DND-41 (cell line): ENCODE results near the gene XRN2.

Experiments used
- ATAC-seq: fragments of 200-7000 bp; cut with Tn5 transposase; 3 replicates; pipeline ENCODE4 v1.9.1; 2021; ENCODE audit warnings: low read depth; ENCODE audit not compliant: insufficient read depth
- DNase-seq: peaks from one replicate; pipeline ENCODE4 v3.0.0-alpha.2; 2020
- H2AFZ ChIP-seq: 2 replicates; pipeline ENCODE4 v1.6.0; 2012; ENCODE audit warnings: low read depth, low read length
- H3K27ac ChIP-seq: 2 replicates; pipeline ENCODE4 v1.5.1; 2012; ENCODE audit warnings: low read length, inconsistent platforms
- H3K27me3 ChIP-seq: fragments of 200-600 bp; sonication (generic); 2 replicates; pipeline ENCODE4 v1.6.0; 2012; ENCODE audit warnings: low read length, mild to moderate bottlenecking, inconsistent platforms; ENCODE audit not compliant: insufficient read depth, poor library complexity
- H3K36me3 ChIP-seq: 2 replicates; pipeline ENCODE4 v1.5.1; 2012; ENCODE audit warnings: low read length, inconsistent platforms; ENCODE audit not compliant: insufficient read depth
- H3K4me1 ChIP-seq: 2 replicates; pipeline ENCODE4 v1.5.1; 2012; ENCODE audit warnings: mild to moderate bottlenecking, low read length; ENCODE audit not compliant: insufficient read depth
- H3K4me2 ChIP-seq: 2 replicates; pipeline ENCODE4 v1.6.0; 2012; ENCODE audit warnings: mild to moderate bottlenecking, moderate library complexity, low read length, inconsistent platforms; ENCODE audit not compliant: insufficient read depth
- H3K4me3 ChIP-seq, 2 experiments: fragments of 200-600 bp in 1 of 2; shearing (Covaris generic) in 1 of 2; 2 replicates each; pipeline ENCODE4 v1.5.1; 2012 to 2016; ENCODE audit warnings: inconsistent platforms in 2 of 2, low read length in 2 of 2, mild to moderate bottlenecking in 2 of 2, low read depth in 1 of 2, moderate library complexity in 1 of 2
- H3K79me2 ChIP-seq: 2 replicates; pipeline ENCODE4 v1.6.0; 2012; ENCODE audit warnings: low read length, inconsistent platforms; ENCODE audit not compliant: insufficient read depth
- H3K9ac ChIP-seq: 2 replicates; pipeline ENCODE4 v1.6.0; 2012; ENCODE audit warnings: low read depth, mild to moderate bottlenecking, inconsistent platforms, low read length, moderate library complexity
- H3K9me3 ChIP-seq: 2 replicates; pipeline ENCODE4 v1.5.1; 2012; ENCODE audit warnings: low read length, moderate library complexity, mild to moderate bottlenecking, inconsistent platforms; ENCODE audit not compliant: insufficient read depth, severe bottlenecking
- H4K20me1 ChIP-seq: 2 replicates; pipeline ENCODE4 v1.6.0; 2012; ENCODE audit warnings: low read length; ENCODE audit not compliant: insufficient read depth
- EZH2 ChIP-seq: IDR thresholded peaks from 3 replicates; pipeline ENCODE4 v1.6.1; 2012; ENCODE audit warnings: borderline replicate concordance, low read depth, mild to moderate bottlenecking, moderate library complexity, low read length, inconsistent platforms; ENCODE audit not compliant: severe bottlenecking
- TF ChIP-seq, protein P1 (sequence below): IDR thresholded peaks from 2 replicates; pipeline ENCODE4 v1.5.1; 2012; ENCODE audit warnings: borderline replicate concordance, low read length, moderate library complexity, mild to moderate bottlenecking; ENCODE audit not compliant: poor library complexity, severe bottlenecking; ENCODE audit errors: extremely low read depth

The XRN2 gene

DNA sequence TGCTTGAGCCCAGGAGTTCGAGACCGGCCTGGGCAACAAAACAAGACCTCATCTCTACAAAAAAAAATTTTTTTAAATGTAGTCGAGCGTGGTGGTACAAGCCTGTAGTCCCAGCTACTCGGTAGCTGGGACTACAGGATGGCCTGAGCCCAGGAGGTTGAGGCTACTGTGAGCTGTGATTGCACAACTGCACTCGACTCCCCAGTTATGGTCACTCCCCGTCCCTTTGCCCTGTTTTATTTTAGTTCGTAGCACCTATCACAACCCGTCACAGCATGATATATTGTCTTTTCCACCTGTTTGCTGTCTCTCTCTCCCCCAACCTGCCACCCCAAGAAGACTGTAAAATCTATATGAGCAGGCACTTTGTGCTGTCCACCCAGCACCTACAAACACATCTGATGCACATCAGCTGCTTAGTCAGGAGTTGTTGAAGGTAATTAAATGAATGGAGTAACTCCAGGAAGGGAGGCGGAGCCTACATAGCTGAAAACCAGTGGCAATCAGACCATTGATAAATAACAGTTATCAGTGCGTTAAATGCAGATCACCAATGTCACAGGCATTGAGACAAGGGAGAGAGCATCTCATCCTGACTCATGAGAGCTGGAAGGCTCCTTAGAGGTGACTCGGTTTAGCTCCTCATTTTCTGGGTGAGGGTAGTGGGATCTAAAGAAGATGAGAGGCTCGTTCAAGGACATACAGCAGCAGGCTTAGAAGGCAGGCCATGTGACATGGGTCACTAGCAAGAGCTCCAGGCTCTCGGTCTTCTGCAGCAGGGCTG lies 14.4 kb upstream of the XRN2 start:
- Histone ChIP-seq H2AFZ (no peak overlapping the region), H3K9ac (no peak overlapping the region), H3K27ac (no peak overlapping the region), H3K79me2 (no peaks in the 10 kb centered on the region), H3K4me3 (no peak overlapping the region), H3K27me3 (peaks cover 7% of the 10 kb centered on the region), H3K36me3 (no peaks in the 10 kb centered on the region), H4K20me1 (no peaks in the 10 kb centered on the region), H3K4me1 (no peaks in the 10 kb centered on the region), H3K4me2 (no peak overlapping the region), H3K9me3 (no peaks in the 10 kb centered on the region)
- ATAC-seq (no peak), DNase-seq (no peak)
- TF ChIP-seq, protein P1, sequence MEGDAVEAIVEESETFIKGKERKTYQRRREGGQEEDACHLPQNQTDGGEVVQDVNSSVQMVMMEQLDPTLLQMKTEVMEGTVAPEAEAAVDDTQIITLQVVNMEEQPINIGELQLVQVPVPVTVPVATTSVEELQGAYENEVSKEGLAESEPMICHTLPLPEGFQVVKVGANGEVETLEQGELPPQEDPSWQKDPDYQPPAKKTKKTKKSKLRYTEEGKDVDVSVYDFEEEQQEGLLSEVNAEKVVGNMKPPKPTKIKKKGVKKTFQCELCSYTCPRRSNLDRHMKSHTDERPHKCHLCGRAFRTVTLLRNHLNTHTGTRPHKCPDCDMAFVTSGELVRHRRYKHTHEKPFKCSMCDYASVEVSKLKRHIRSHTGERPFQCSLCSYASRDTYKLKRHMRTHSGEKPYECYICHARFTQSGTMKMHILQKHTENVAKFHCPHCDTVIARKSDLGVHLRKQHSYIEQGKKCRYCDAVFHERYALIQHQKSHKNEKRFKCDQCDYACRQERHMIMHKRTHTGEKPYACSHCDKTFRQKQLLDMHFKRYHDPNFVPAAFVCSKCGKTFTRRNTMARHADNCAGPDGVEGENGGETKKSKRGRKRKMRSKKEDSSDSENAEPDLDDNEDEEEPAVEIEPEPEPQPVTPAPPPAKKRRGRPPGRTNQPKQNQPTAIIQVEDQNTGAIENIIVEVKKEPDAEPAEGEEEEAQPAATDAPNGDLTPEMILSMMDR: no peak
- no peak for TF ChIP-seq EZH2

DNA sequence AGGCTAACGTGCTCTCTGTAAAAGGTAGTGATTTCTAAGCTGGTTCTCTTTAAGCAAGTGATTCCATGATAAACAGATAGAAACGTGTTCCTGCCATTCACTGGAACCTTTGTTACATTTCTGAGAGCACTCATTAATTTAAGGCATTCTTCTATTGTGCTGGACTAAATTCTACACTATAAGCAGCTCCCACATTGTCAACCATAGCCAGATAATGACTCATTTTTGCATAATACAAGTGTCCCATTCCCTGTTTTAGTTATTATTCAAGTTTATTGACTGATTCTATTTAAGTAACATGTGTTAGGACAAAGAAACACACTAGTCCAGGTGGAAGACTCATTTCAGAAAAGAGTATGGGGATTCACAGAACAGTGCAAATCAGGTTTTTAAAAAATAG lies 13.5 kb upstream of the XRN2 start:
- H2AFZ ChIP-seq: no peak overlapping the region
- H3K27me3 ChIP-seq: peaks cover 8% of the 10 kb centered on the region
- no peak overlapping the region for H3K27ac ChIP-seq
- H3K9me3 ChIP-seq: no peaks in the 10 kb centered on the region
- DNase-seq: no peak
- TF ChIP-seq, protein P1: no peak
- no peak for TF ChIP-seq EZH2
- H3K9ac ChIP-seq: no peak overlapping the region
- H3K79me2 ChIP-seq: no peaks in the 10 kb centered on the region
- no peaks in the 10 kb centered on the region for H3K36me3 ChIP-seq
- H3K4me3 ChIP-seq: no peak overlapping the region
- H3K4me2 ChIP-seq: no peak overlapping the region
- no peaks in the 10 kb centered on the region for H4K20me1 ChIP-seq
- no peaks in the 10 kb centered on the region for H3K4me1 ChIP-seq
- ATAC-seq: no peak

DNA sequence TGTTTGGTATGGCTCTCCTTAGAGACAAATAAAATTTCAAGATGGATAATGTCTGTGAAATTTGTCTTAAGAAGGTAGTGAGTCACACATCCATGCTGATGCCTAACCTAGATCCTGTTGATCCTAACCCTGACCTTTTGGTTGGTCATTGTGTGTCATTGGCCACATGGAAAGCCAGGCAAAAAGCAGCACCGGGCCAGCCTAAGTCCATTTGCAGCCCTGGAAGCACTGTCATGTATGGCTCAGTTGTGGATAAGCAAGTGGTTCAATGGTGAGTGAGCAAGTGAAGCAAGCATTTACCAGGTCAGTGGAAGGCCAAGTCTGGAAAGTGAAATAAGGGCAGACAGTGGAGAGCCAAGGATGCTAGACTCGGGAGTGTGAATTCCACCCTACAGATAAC lies 12.1 kb upstream of the XRN2 start:
- Histone ChIP-seq H3K4me2 (no peak overlapping the region), H3K27me3 (peaks cover 10% of the 10 kb centered on the region), H2AFZ (no peak overlapping the region), H3K36me3 (no peaks in the 10 kb centered on the region), H4K20me1 (no peaks in the 10 kb centered on the region), H3K4me1 (no peaks in the 10 kb centered on the region), H3K9me3 (no peaks in the 10 kb centered on the region), H3K4me3 (no peak overlapping the region), H3K79me2 (no peaks in the 10 kb centered on the region), H3K9ac (no peak overlapping the region), H3K27ac (no peak overlapping the region)
- ATAC-seq (no peak), DNase-seq (no peak)
- TF ChIP-seq, protein P1: no peak
- TF ChIP-seq EZH2: no peak

DNA sequence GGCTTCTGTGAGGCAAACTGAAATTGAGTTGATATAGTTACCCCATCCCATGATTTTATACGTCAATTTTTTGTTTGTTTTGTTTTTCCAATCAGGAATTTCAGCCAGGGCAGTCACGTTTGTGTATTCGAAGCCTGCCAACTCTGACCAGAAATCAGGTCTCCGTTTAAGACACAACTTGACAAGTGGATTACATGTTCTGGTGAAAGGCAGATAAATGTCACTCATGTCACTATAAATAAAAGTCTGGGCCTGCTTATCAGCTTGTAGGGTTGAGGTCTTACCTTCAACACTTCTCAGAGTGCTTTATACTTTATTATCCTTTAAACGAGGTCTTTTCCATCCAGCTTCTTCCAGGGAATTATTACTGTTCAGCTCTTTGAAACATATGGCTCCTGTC lies 8.4 kb upstream of the XRN2 start:
- TF ChIP-seq, protein P1: no peak
- TF ChIP-seq EZH2: no peak
- Histone ChIP-seq H3K4me3 (no peak overlapping the region), H3K9ac (no peak overlapping the region)

More for the DNA sequence above, 8.4 kb upstream of the XRN2 start:
- H3K4me2 ChIP-seq: no peak overlapping the region
- ATAC-seq: no peak
- peaks cover 3% of the 10 kb centered on the region for H3K27me3 ChIP-seq
- no peaks in the 10 kb centered on the region for H4K20me1 ChIP-seq
- H3K36me3 ChIP-seq: no peaks in the 10 kb centered on the region
- no peaks in the 10 kb centered on the region for H3K79me2 ChIP-seq
- no peak overlapping the region for H3K27ac ChIP-seq
- no peaks in the 10 kb centered on the region for H3K4me1 ChIP-seq
- DNase-seq: no peak
- H3K9me3 ChIP-seq: no peaks in the 10 kb centered on the region
- H2AFZ ChIP-seq: no peak overlapping the region
